HCT116 (cell line): Measurements from ENCODE around the gene PRRT4. TPM values are rescaled to one million over a fixed set of nuclear protein-coding genes. Genes with fewer than 3 reads are reported as not detected.

Experiments
- ATAC-seq: fragments of 200-7000 bp; cut with Tn5 transposase; 2 replicates; pipeline ENCODE4 v1.9.1; 2020; ENCODE audit warnings: mild to moderate bottlenecking, moderate library complexity
- BruUV-seq: library from RNA; stranded (reverse); fragments of 400-500 nt; replicated peaks from 2 replicates; lab custom pipeline; 2021; lab: Mats Ljungman, UMichigan
- CTCF ChIA-PET: fragments of 300-600 bp; sonication (Branson Sonifier 250); formaldehyde crosslinking; loops from one replicate; lab custom pipeline; 2021; ENCODE audit warnings: antibody characterized with exemption; lab: Charles Lee
- POLR2A ChIA-PET: fragments of 300-600, 350-600 bp; sonication (Branson Sonifier 250); formaldehyde crosslinking; loops from one replicate; lab custom pipeline; 2021; ENCODE audit warnings: antibody characterized with exemption; lab: Charles Lee
- RAD21 ChIA-PET, 2 experiments: fragments of 300-600 bp; sonication (Branson Sonifier 250); formaldehyde crosslinking; loops; one replicate each; lab custom pipeline; 2023; ENCODE audit warnings: low total read pairs in 2 of 2; ENCODE audit not compliant: uncharacterized antibody in 2 of 2, unreplicated experiment in 2 of 2, low non-redundant PET in 1 of 2; lab: Charles Lee
- DNase-seq: peaks from one replicate; pipeline ENCODE4 v3.0.0-alpha.2; 2010; ENCODE audit warnings: low read depth, low spot score
- H2AFZ ChIP-seq: fragments of 200-600 bp; shearing (Covaris generic), sonication (generic); 2 replicates; pipeline ENCODE4 v1.6.1; 2017; ENCODE audit warnings: low read depth, mixed run types, mixed read lengths, antibody characterized with exemption, low read length; ENCODE audit not compliant: poor library complexity, severe bottlenecking
- H3K27ac ChIP-seq: 2 replicates; pipeline ENCODE4 v1.5.1; 2012; ENCODE audit warnings: low read depth, low read length
- H3K27me3 ChIP-seq: fragments of 200-600 bp; sonication (generic); 2 replicates; pipeline ENCODE4 v1.6.1; 2016; ENCODE audit warnings: mixed run types, low read length, mixed read lengths; ENCODE audit not compliant: insufficient read depth
- H3K36me3 ChIP-seq, 2 experiments: fragments of 200-500 bp in 1 of 2; fragments of 200-600 bp in 1 of 2; sonication (Bioruptor generic) in 1 of 2; sonication (generic) in 1 of 2; 2 replicates each; pipeline versions ENCODE4 v1.5.1 to v1.6.1; 2014 to 2016; ENCODE audit warnings: low read length in 2 of 2, inconsistent platforms in 1 of 2, mixed read lengths in 1 of 2, mixed run types in 1 of 2; ENCODE audit not compliant: insufficient read depth in 2 of 2, control insufficient read depth in 1 of 2
- H3K4me1 ChIP-seq, 2 experiments: fragments of 200-600 bp in 1 of 2; sonication (generic) in 1 of 2; 2 replicates each; pipeline versions ENCODE4 v1.5.1 to v1.6.1; 2012 to 2017; ENCODE audit warnings: low read length in 2 of 2, inconsistent platforms in 1 of 2, mild to moderate bottlenecking in 1 of 2, mixed read lengths in 1 of 2, mixed run types in 1 of 2, moderate library complexity in 1 of 2; ENCODE audit not compliant: insufficient read depth in 2 of 2, control insufficient read depth in 1 of 2
- H3K4me2 ChIP-seq: fragments of 200-600 bp; sonication (generic); 2 replicates; pipeline ENCODE4 v1.6.1; 2017; ENCODE audit warnings: mixed run types, low read length, mixed read lengths
- H3K4me3 ChIP-seq, 2 experiments: fragments of 200-600 bp in 1 of 2; sonication (generic) in 1 of 2; replicated peaks in 1 of 2; 2 replicates each; pipeline ENCODE4 v1.5.1; 2011 to 2016; ENCODE audit warnings: low read length in 2 of 2, control low read depth in 1 of 2, low read depth in 1 of 2, mild to moderate bottlenecking in 1 of 2, mixed read lengths in 1 of 2, mixed run types in 1 of 2
- H3K79me2 ChIP-seq: fragments of 200-600 bp; sonication (generic); 2 replicates; pipeline ENCODE4 v1.6.1; 2017; ENCODE audit warnings: mild to moderate bottlenecking, mixed run types, low read length, moderate library complexity, mixed read lengths; ENCODE audit not compliant: insufficient read depth
- H3K9ac ChIP-seq: fragments of 200-600 bp; sonication (generic); 2 replicates; pipeline ENCODE4 v1.6.1; 2016; ENCODE audit warnings: low read length, mixed read lengths
- H3K9me2 ChIP-seq: fragments of 200-600 bp; sonication (generic), shearing (Covaris generic); 2 replicates; pipeline ENCODE4 v1.6.1; 2017; ENCODE audit warnings: mixed run types, mild to moderate bottlenecking, moderate library complexity; ENCODE audit not compliant: insufficient read depth
- H3K9me3 ChIP-seq, 2 experiments: fragments of 200-500 bp in 1 of 2; fragments of 200-600 bp in 1 of 2; sonication (Bioruptor generic) in 1 of 2; sonication (generic) in 1 of 2; 2 replicates each; pipeline ENCODE4 v1.6.1; 2014 to 2017; ENCODE audit warnings: low read length in 2 of 2, mixed read lengths in 2 of 2, inconsistent platforms in 1 of 2, low read depth in 1 of 2, mild to moderate bottlenecking in 1 of 2, mixed run types in 1 of 2, moderate library complexity in 1 of 2; ENCODE audit not compliant: control insufficient read depth in 1 of 2, insufficient read depth in 1 of 2
- H4K20me1 ChIP-seq: fragments of 200-600 bp; sonication (generic), shearing (Covaris generic); 2 replicates; pipeline ENCODE4 v1.6.1; 2017; ENCODE audit warnings: mixed run types, mild to moderate bottlenecking, moderate library complexity; ENCODE audit not compliant: insufficient read depth
- EGR1 ChIP-seq: IDR thresholded peaks from 2 replicates; pipeline ENCODE4 v1.6.1; 2012; ENCODE audit warnings: low read depth
- SP1 ChIP-seq: IDR thresholded peaks from 2 replicates; pipeline ENCODE4 v1.6.1; 2012; ENCODE audit warnings: low read depth
- TCF7L2 ChIP-seq: IDR thresholded peaks from 2 replicates; pipeline ENCODE4 v1.7.0; 2011; ENCODE audit warnings: borderline replicate concordance, inconsistent platforms; ENCODE audit not compliant: insufficient read depth, insufficient read length; ENCODE audit errors: extremely low read depth
- ZNF274 ChIP-seq: fragments of 200-500 bp; sonication (Bioruptor generic); IDR thresholded peaks from 2 replicates; pipeline ENCODE4 v1.6.1; 2014; ENCODE audit warnings: mild to moderate bottlenecking, low read depth, low read length, inconsistent platforms
- intact Hi-C: fragments of 100-400 bp; cut with micrococcal nuclease; formaldehyde crosslinking; loops from 2 replicates; pipeline ENCODE4 v1.10.0; 2022
- total RNA-seq: library from RNA; stranded (reverse); gene quantifications from one replicate; pipeline ENCODE4 v1.2.1, GENCODE V29; 2021; ENCODE audit not compliant: unreplicated experiment
- TF ChIP-seq, protein P1 (sequence below), 3 experiments: fragments of 200-600 bp in 1 of 3; sonication (generic) in 1 of 3; IDR thresholded peaks in 2 of 3; conservative IDR thresholded peaks in 1 of 3; 2 replicates each; pipeline ENCODE4 v1.5.1; 2012 to 2017; ENCODE audit warnings: low read depth in 2 of 3, low read length in 2 of 3, antibody characterized with exemption in 1 of 3, borderline replicate concordance in 1 of 3, control low read depth in 1 of 3, mild to moderate bottlenecking in 1 of 3, mixed read lengths in 1 of 3, mixed run types in 1 of 3, moderate library complexity in 1 of 3; ENCODE audit not compliant: insufficient read depth in 1 of 3
- TF ChIP-seq, protein P2 (sequence below): IDR thresholded peaks from 2 replicates; pipeline ENCODE4 v1.6.1; 2012
- TF ChIP-seq, protein P3 (sequence below): IDR thresholded peaks from 2 replicates; pipeline ENCODE4 v1.6.1; 2012

PRRT4 gene
- total RNA-seq, 1 experiment from 2014 or later: 4.0 TPM

DNA sequence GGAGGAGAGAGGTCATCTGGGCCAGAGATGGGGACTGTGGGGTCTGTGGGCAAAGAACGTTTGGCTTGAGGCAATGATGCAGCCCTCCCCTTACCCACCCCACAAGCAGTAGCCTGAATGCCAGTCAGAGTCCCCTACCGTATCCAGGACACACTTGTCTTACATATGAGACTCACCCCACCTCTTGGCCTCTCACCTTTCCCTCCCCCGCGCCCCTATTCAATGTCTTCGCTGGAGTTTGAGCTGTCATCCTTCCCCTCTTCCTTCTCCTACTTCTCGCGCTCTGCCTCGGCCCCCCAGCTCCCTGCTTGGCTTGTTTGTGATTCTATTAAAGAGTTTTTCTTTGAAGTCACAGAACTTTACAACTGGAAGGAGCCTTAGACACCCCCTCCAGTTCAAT, 8.9 kb downstream of the PRRT4 start:
- BruUV-seq: no TSS peak
- no peak for TF ChIP-seq EGR1
- no peak for TF ChIP-seq SP1
- intact Hi-C loops: no loop called here
- ChIA-PET CTCF (interaction anchor here (1.7 kb wide), 1 partner anchor 29 kb away, joined by 4 read pairs; no protein-coding TSS in a partner anchor), RAD21 (no interaction called here), POLR2A (no interaction called here)
- Histone ChIP-seq H3K27me3 (no peaks in the 10 kb centered on the region), H3K9me2 (no peaks in the 10 kb centered on the region), H3K4me1 (no peaks in the 10 kb centered on the region), H3K36me3 (no peaks in the 10 kb centered on the region), H3K4me3 (no peak overlapping the region), H3K79me2 (no peaks in the 10 kb centered on the region), H3K9me3 (no peaks in the 10 kb centered on the region), H3K9ac (no peak overlapping the region), H4K20me1 (no peaks in the 10 kb centered on the region), H3K27ac (no peak overlapping the region), H3K4me2 (no peak overlapping the region), H2AFZ (no peak overlapping the region)
- DNase-seq (no peak), ATAC-seq (no peak)

GRCh38 chr7:128352153-128352537, 9.3 kb downstream of the PRRT4 start:
- Histone ChIP-seq H3K27me3 (no peaks in the 10 kb centered on the region), H3K4me2 (no peak overlapping the region), H3K9me2 (no peaks in the 10 kb centered on the region), H3K79me2 (no peaks in the 10 kb centered on the region), H3K9me3 (no peaks in the 10 kb centered on the region), H3K36me3 (no peaks in the 10 kb centered on the region), H3K27ac (no peak overlapping the region; the same call in 1 of the 2 replicates), H3K4me1 (no peaks in the 10 kb centered on the region), H3K9ac (no peak overlapping the region), H2AFZ (no peak overlapping the region), H4K20me1 (no peaks in the 10 kb centered on the region), H3K4me3 (no peak overlapping the region)
- no TSS peak for BruUV-seq
- TF ChIP-seq, protein P1, sequence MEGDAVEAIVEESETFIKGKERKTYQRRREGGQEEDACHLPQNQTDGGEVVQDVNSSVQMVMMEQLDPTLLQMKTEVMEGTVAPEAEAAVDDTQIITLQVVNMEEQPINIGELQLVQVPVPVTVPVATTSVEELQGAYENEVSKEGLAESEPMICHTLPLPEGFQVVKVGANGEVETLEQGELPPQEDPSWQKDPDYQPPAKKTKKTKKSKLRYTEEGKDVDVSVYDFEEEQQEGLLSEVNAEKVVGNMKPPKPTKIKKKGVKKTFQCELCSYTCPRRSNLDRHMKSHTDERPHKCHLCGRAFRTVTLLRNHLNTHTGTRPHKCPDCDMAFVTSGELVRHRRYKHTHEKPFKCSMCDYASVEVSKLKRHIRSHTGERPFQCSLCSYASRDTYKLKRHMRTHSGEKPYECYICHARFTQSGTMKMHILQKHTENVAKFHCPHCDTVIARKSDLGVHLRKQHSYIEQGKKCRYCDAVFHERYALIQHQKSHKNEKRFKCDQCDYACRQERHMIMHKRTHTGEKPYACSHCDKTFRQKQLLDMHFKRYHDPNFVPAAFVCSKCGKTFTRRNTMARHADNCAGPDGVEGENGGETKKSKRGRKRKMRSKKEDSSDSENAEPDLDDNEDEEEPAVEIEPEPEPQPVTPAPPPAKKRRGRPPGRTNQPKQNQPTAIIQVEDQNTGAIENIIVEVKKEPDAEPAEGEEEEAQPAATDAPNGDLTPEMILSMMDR (IDR thresholded peaks at IDR 0.05 in 2 of 3, conservative IDR thresholded peaks at IDR 0.05 in 1 of 3; ENCODE audit: borderline replicate concordance in 1 of 3, insufficient read depth in 1 of 3, low read depth in 2 of 3, low read length in 2 of 3): peak in 2 of 3 experiments; percentile 16 to 36; a peak in 3 of 6 replicates
- no peak for TF ChIP-seq TCF7L2
- TF ChIP-seq ZNF274: no peak
- TF ChIP-seq, protein P2, sequence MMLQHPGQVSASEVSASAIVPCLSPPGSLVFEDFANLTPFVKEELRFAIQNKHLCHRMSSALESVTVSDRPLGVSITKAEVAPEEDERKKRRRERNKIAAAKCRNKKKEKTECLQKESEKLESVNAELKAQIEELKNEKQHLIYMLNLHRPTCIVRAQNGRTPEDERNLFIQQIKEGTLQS: no peak
- TF ChIP-seq, protein P3, sequence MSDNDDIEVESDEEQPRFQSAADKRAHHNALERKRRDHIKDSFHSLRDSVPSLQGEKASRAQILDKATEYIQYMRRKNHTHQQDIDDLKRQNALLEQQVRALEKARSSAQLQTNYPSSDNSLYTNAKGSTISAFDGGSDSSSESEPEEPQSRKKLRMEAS: 0 out of 2 replicates have a peak, but pooled peaks have one; percentile 17
- ChIA-PET RAD21 (no interaction called here), CTCF (no interaction called here), POLR2A (no interaction called here)
- intact Hi-C loops: no loop called here
- ATAC-seq (peak; percentile 46), DNase-seq (no peak)
